ENCODE results near the gene CCDC122.

CCDC122 gene

GRCh38 chr13:43879755-43880181 is 228 bp upstream of the CCDC122 start, which contains the start of gene LACC1:
Gene LACC1 (plus strand): TSS chr13:43879904. CDS start chr13:43880986, 1,082 bp downstream.
- no peak for TF ChIP-seq PAX5 (IDR thresholded peaks at IDR 0.05; ENCODE audit: insufficient read depth, low read length, severe bottlenecking)
- TF ChIP-seq POLR2A (IDR thresholded peaks at IDR 0.05; ENCODE audit: low read depth, low read length), result no peak
- no peak for TF ChIP-seq POLR2AphosphoS5 (IDR thresholded peaks at IDR 0.05; ENCODE audit: low read depth, low read length)
- TF ChIP-seq SPI1 (IDR thresholded peaks at IDR 0.05; ENCODE audit: low read depth, low read length), result no peak
- no peak for TF ChIP-seq TAF1 (IDR thresholded peaks at IDR 0.05; ENCODE audit: low read depth, low read length)
- no peak for TF ChIP-seq POU2F2 (IDR thresholded peaks at IDR 0.05; ENCODE audit: low read depth, low read length)
- FAIRE-seq (no peak), DNase-seq (ENCODE audit: insufficient read length, low spot score) (peak; percentile 28)

- TF ChIP-seq SPI1 (IDR thresholded peaks at IDR 0.05; ENCODE audit: low read depth, low read length), result peak; percentile 53; the same call in 1 of the 2 replicates
- TF ChIP-seq POLR2AphosphoS5 (IDR thresholded peaks at IDR 0.05; ENCODE audit: low read depth, low read length), result no peak
- DNase-seq (ENCODE audit: insufficient read length, low spot score) (no peak), FAIRE-seq (no peak)
Observed at GRCh38 chr13:43877766-43878165, 1.8 kb downstream of the CCDC122 start.

DNA sequence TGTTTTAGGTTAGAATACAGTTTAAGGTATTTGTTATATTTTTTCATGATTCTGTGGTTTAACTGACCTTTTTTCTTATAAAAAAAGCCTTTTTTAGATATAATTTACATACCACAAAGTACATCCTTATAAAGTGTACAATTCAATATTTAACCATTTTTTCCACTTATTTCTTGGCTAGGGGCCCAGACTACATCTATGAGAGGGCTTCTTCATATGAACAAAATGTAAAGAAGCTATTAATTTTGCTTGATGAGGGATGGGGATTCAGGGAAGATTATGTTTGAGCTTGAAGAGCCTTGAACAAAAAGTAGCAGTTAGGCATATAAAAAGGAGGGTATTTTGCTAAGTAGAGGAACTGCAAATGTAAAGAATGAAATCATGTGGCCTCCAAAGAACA is 2.2 kb downstream of the CCDC122 start:
- TF ChIP-seq SPI1 (IDR thresholded peaks at IDR 0.05; ENCODE audit: low read depth, low read length) (no peak), POLR2AphosphoS5 (IDR thresholded peaks at IDR 0.05; ENCODE audit: low read depth, low read length) (no peak), PAX5 (IDR thresholded peaks at IDR 0.05; ENCODE audit: insufficient read depth, low read length, severe bottlenecking) (no peak), POU2F2 (IDR thresholded peaks at IDR 0.05; ENCODE audit: low read depth, low read length) (no peak), TAF1 (IDR thresholded peaks at IDR 0.05; ENCODE audit: low read depth, low read length) (no peak), POLR2A (IDR thresholded peaks at IDR 0.05; ENCODE audit: low read depth, low read length) (no peak)
- FAIRE-seq, result no peak
- DNase-seq (ENCODE audit: insufficient read length, low spot score), result no peak

GRCh38 chr13:43876366-43876765 is 3.2 kb downstream of the CCDC122 start:
- DNase-seq (ENCODE audit: insufficient read length, low spot score) (no peak), FAIRE-seq (no peak)
- TF ChIP-seq POLR2AphosphoS5 (IDR thresholded peaks at IDR 0.05; ENCODE audit: low read depth, low read length) (no peak), POLR2A (IDR thresholded peaks at IDR 0.05; ENCODE audit: low read depth, low read length) (no peak), PAX5 (IDR thresholded peaks at IDR 0.05; ENCODE audit: insufficient read depth, low read length, severe bottlenecking) (no peak), TAF1 (IDR thresholded peaks at IDR 0.05; ENCODE audit: low read depth, low read length) (no peak), SPI1 (IDR thresholded peaks at IDR 0.05; ENCODE audit: low read depth, low read length) (no peak), POU2F2 (IDR thresholded peaks at IDR 0.05; ENCODE audit: low read depth, low read length) (no peak)

DNA sequence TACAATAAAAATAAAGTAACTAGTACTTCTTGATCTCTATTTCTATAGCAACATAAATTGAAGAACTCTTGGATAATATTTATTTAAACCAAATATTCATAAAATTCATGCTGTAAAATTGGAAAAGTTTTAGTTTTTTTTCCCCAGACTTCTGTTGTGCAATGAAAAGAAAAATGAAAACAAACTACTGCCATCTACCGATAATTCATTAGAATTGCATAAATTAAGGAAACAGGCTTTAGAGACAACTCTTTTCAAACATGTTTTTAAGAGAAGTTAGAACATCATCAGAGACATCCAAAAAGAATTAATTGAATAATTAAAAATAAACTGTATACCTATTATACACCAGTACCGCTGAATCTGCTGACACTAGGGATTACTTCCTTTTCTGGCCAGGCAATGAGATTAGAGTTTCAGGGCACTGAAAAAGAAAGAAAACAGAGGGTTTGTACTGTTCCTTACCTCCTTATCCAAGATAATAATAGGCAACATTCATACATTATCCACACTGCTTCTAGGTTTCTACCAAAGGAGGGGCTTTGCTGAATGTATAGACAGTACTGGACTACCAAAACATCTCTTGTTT is 4.9 kb downstream of the CCDC122 start:
- FAIRE-seq, result no peak
- TF ChIP-seq POLR2A (IDR thresholded peaks at IDR 0.05; ENCODE audit: low read depth, low read length) (no peak), PAX5 (IDR thresholded peaks at IDR 0.05; ENCODE audit: insufficient read depth, low read length, severe bottlenecking) (no peak), TAF1 (IDR thresholded peaks at IDR 0.05; ENCODE audit: low read depth, low read length) (no peak), POLR2AphosphoS5 (IDR thresholded peaks at IDR 0.05; ENCODE audit: low read depth, low read length) (no peak), POU2F2 (IDR thresholded peaks at IDR 0.05; ENCODE audit: low read depth, low read length) (no peak), SPI1 (IDR thresholded peaks at IDR 0.05; ENCODE audit: low read depth, low read length) (no peak)
- no peak for DNase-seq (ENCODE audit: insufficient read length, low spot score)

DNA sequence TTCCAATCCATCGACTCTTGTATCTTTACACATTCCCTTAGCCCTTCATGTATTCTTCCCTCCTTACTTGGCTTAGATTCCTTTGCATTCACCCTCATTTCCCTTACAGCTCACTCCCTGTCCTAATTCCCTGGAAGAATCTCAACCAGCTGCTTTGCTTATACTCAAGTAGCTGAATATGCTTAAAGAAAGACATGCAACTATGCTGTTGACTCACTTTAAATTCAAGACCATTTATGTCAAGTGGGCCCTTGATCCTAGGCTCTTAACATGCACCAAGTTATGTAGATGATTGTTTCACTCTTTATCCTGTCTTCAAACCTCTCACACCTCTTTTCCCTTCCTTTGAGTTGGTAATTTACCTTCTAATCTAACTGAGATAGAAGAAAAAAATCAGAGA is 7.4 kb downstream of the CCDC122 start:
- no peak for FAIRE-seq
- TF ChIP-seq TAF1 (IDR thresholded peaks at IDR 0.05; ENCODE audit: low read depth, low read length), result no peak
- TF ChIP-seq POU2F2 (IDR thresholded peaks at IDR 0.05; ENCODE audit: low read depth, low read length), result no peak
- no peak for TF ChIP-seq POLR2AphosphoS5 (IDR thresholded peaks at IDR 0.05; ENCODE audit: low read depth, low read length)
- TF ChIP-seq PAX5 (IDR thresholded peaks at IDR 0.05; ENCODE audit: insufficient read depth, low read length, severe bottlenecking), result no peak
- TF ChIP-seq POLR2A (IDR thresholded peaks at IDR 0.05; ENCODE audit: low read depth, low read length), result no peak
- TF ChIP-seq SPI1 (IDR thresholded peaks at IDR 0.05; ENCODE audit: low read depth, low read length), result no peak
- DNase-seq (ENCODE audit: insufficient read length, low spot score), result no peak

GRCh38 chr13:43865892-43866291 is 13.6 kb downstream of the CCDC122 start:
- no peak for FAIRE-seq
- no peak for DNase-seq (ENCODE audit: insufficient read length, low spot score)
- TF ChIP-seq POLR2A (IDR thresholded peaks at IDR 0.05; ENCODE audit: low read depth, low read length) (no peak), PAX5 (IDR thresholded peaks at IDR 0.05; ENCODE audit: insufficient read depth, low read length, severe bottlenecking) (no peak), POLR2AphosphoS5 (IDR thresholded peaks at IDR 0.05; ENCODE audit: low read depth, low read length) (no peak), TAF1 (IDR thresholded peaks at IDR 0.05; ENCODE audit: low read depth, low read length) (no peak), SPI1 (IDR thresholded peaks at IDR 0.05; ENCODE audit: low read depth, low read length) (no peak), POU2F2 (IDR thresholded peaks at IDR 0.05; ENCODE audit: low read depth, low read length) (no peak)

GRCh38 chr13:43864921-43865320 is 14.6 kb downstream of the CCDC122 start:
- no peak for TF ChIP-seq POLR2AphosphoS5 (IDR thresholded peaks at IDR 0.05; ENCODE audit: low read depth, low read length)
- TF ChIP-seq SPI1 (IDR thresholded peaks at IDR 0.05; ENCODE audit: low read depth, low read length), result no peak
- TF ChIP-seq POU2F2 (IDR thresholded peaks at IDR 0.05; ENCODE audit: low read depth, low read length), result no peak
- TF ChIP-seq PAX5 (IDR thresholded peaks at IDR 0.05; ENCODE audit: insufficient read depth, low read length, severe bottlenecking), result no peak
- TF ChIP-seq POLR2A (IDR thresholded peaks at IDR 0.05; ENCODE audit: low read depth, low read length), result no peak
- TF ChIP-seq TAF1 (IDR thresholded peaks at IDR 0.05; ENCODE audit: low read depth, low read length), result no peak
- FAIRE-seq, result no peak
- no peak for DNase-seq (ENCODE audit: insufficient read length, low spot score)

DNA sequence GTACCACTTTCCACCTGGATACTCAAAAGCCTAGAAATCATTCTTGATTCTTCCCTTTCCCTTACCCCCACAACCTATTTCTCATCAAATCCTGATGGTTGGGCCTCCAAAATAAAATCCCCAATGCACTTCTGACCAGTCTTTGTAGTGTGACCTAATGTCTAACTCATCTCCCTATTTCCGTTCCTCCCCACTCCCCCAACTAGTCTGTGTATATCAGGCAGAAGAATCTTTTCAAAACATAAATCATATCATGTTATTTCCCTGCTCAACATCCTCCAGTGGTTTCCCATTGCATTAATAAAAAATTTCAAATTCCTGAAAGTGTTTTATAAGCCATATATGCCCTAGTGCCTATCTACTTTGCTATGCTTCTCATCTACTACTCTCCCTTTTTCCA is 17.7 kb downstream of the CCDC122 start:
- no peak for FAIRE-seq
- TF ChIP-seq POLR2AphosphoS5 (IDR thresholded peaks at IDR 0.05; ENCODE audit: low read depth, low read length), result no peak
- no peak for TF ChIP-seq POLR2A (IDR thresholded peaks at IDR 0.05; ENCODE audit: low read depth, low read length)
- TF ChIP-seq POU2F2 (IDR thresholded peaks at IDR 0.05; ENCODE audit: low read depth, low read length), result no peak
- TF ChIP-seq TAF1 (IDR thresholded peaks at IDR 0.05; ENCODE audit: low read depth, low read length), result no peak

GRCh38 chr13:43852923-43853404 is 26.6 kb downstream of the CCDC122 start:
- FAIRE-seq, result no peak
- no peak for DNase-seq (ENCODE audit: insufficient read length, low spot score)
- TF ChIP-seq POU2F2 (IDR thresholded peaks at IDR 0.05; ENCODE audit: low read depth, low read length) (no peak), SPI1 (IDR thresholded peaks at IDR 0.05; ENCODE audit: low read depth, low read length) (no peak), PAX5 (IDR thresholded peaks at IDR 0.05; ENCODE audit: insufficient read depth, low read length, severe bottlenecking) (no peak), POLR2AphosphoS5 (IDR thresholded peaks at IDR 0.05; ENCODE audit: low read depth, low read length) (no peak), TAF1 (IDR thresholded peaks at IDR 0.05; ENCODE audit: low read depth, low read length) (no peak), POLR2A (IDR thresholded peaks at IDR 0.05; ENCODE audit: low read depth, low read length) (no peak)

More for the DNA sequence above, 17.7 kb downstream of the CCDC122 start:
- DNase-seq (ENCODE audit: insufficient read length, low spot score), result no peak

Data from GM12891 (cell line).